ENCODE results near the gene CHCHD6. TPM values are rescaled to one million over a fixed set of nuclear protein-coding genes. Genes with fewer than 3 reads are reported as not detected.

The CHCHD6 gene
- total RNA-seq, 1 donor from 2014 or later = 13.1 TPM

GRCh38 chr3:126931806-126932187, 227.8 kb downstream of the CHCHD6 start:
- H3K4me1 Mint-ChIP-seq (ENCODE audit: unreplicated experiment) = peaks cover 45% of the 10 kb centered on the region
- DNase-seq (ENCODE audit: extremely low spot score, unreplicated experiment) = no peak
- H3K27ac Mint-ChIP-seq (ENCODE audit: unreplicated experiment) = no peak overlapping the region
- H3K36me3 Mint-ChIP-seq (ENCODE audit: unreplicated experiment) = no peaks in the 10 kb centered on the region
- TF ChIP-seq CTCF (IDR thresholded peaks at IDR 0.05) = no peak
- no peak overlapping the region for H3K4me3 Mint-ChIP-seq (ENCODE audit: unreplicated experiment)
- no peaks in the 10 kb centered on the region for H3K27me3 Mint-ChIP-seq (ENCODE audit: unreplicated experiment)
- H3K9me3 Mint-ChIP-seq (ENCODE audit: unreplicated experiment) = no peaks in the 10 kb centered on the region

GRCh38 chr3:126932188-126932931, 228.3 kb downstream of the CHCHD6 start:
- Mint-ChIP-seq H3K4me3 (ENCODE audit: unreplicated experiment) (no peak overlapping the region), H3K27me3 (ENCODE audit: unreplicated experiment) (no peaks in the 10 kb centered on the region), H3K36me3 (ENCODE audit: unreplicated experiment) (no peaks in the 10 kb centered on the region), H3K4me1 (ENCODE audit: unreplicated experiment) (peaks cover 45% of the 10 kb centered on the region), H3K27ac (ENCODE audit: unreplicated experiment) (no peak overlapping the region), H3K9me3 (ENCODE audit: unreplicated experiment) (no peaks in the 10 kb centered on the region)
- DNase-seq (ENCODE audit: extremely low spot score, unreplicated experiment) = no peak
- no peak for TF ChIP-seq CTCF (IDR thresholded peaks at IDR 0.05)

- Mint-ChIP-seq H3K27ac (ENCODE audit: unreplicated experiment) (no peak overlapping the region), H3K9me3 (ENCODE audit: unreplicated experiment) (no peaks in the 10 kb centered on the region), H3K36me3 (ENCODE audit: unreplicated experiment) (no peaks in the 10 kb centered on the region), H3K4me3 (ENCODE audit: unreplicated experiment) (no peak overlapping the region), H3K4me1 (ENCODE audit: unreplicated experiment) (peaks cover 30% of the 10 kb centered on the region), H3K27me3 (ENCODE audit: unreplicated experiment) (no peaks in the 10 kb centered on the region)
- DNase-seq (ENCODE audit: extremely low spot score, unreplicated experiment) = no peak
- TF ChIP-seq CTCF (IDR thresholded peaks at IDR 0.05) = no peak
Observed at GRCh38 chr3:126934031-126934531, 230.0 kb downstream of the CHCHD6 start.

GRCh38 chr3:126934991-126935390, 231.0 kb downstream of the CHCHD6 start:
- Mint-ChIP-seq H3K27me3 (ENCODE audit: unreplicated experiment) (no peaks in the 10 kb centered on the region), H3K4me1 (ENCODE audit: unreplicated experiment) (peaks cover 30% of the 10 kb centered on the region), H3K27ac (ENCODE audit: unreplicated experiment) (no peak overlapping the region), H3K4me3 (ENCODE audit: unreplicated experiment) (no peak overlapping the region), H3K9me3 (ENCODE audit: unreplicated experiment) (no peaks in the 10 kb centered on the region), H3K36me3 (ENCODE audit: unreplicated experiment) (no peaks in the 10 kb centered on the region)
- DNase-seq (ENCODE audit: extremely low spot score, unreplicated experiment) = no peak
- TF ChIP-seq CTCF (IDR thresholded peaks at IDR 0.05) = no peak

GRCh38 chr3:126935756-126936509, 231.9 kb downstream of the CHCHD6 start:
- H3K4me1 Mint-ChIP-seq (ENCODE audit: unreplicated experiment) = peaks cover 27% of the 10 kb centered on the region
- H3K4me3 Mint-ChIP-seq (ENCODE audit: unreplicated experiment) = no peak overlapping the region
- H3K27ac Mint-ChIP-seq (ENCODE audit: unreplicated experiment) = no peak overlapping the region
- no peaks in the 10 kb centered on the region for H3K27me3 Mint-ChIP-seq (ENCODE audit: unreplicated experiment)
- no peak for DNase-seq (ENCODE audit: extremely low spot score, unreplicated experiment)
- no peaks in the 10 kb centered on the region for H3K9me3 Mint-ChIP-seq (ENCODE audit: unreplicated experiment)
- no peak for TF ChIP-seq CTCF (IDR thresholded peaks at IDR 0.05)
- H3K36me3 Mint-ChIP-seq (ENCODE audit: unreplicated experiment) = no peaks in the 10 kb centered on the region
